Activated CD4-positive, alpha-beta memory T cell treated with anti-CD3 and anti-CD28 coated beads for 36 hours (primary cell): Measurements from ENCODE around the gene PRELP. TPM values are rescaled to one million over a fixed set of nuclear protein-coding genes. Genes with fewer than 3 reads are reported as not detected.

Source experiments
- CTCF ChIA-PET: fragments of 350-600 bp; sonication (Branson Sonifier 250); formaldehyde crosslinking; loops from one replicate; lab custom pipeline; 2021; ENCODE audit warnings: antibody characterized with exemption, inconsistent platforms; lab: Charles Lee
- POLR2A ChIA-PET: fragments of 350-600 bp; sonication (Branson Sonifier 250); formaldehyde crosslinking; loops from one replicate; lab custom pipeline; 2021; ENCODE audit warnings: antibody characterized with exemption; lab: Charles Lee
- DNase-seq: peaks from one replicate; pipeline ENCODE4 v3.0.0-alpha.2; 2020
- H3K27ac Mint-ChIP-seq: one replicate; pipeline ENCODE4 v1.8.0; 2021; ENCODE audit warnings: mixed read lengths
- H3K27me3 Mint-ChIP-seq: one replicate; pipeline ENCODE4 v1.8.0; 2021; ENCODE audit warnings: mixed read lengths
- H3K36me3 Mint-ChIP-seq: one replicate; pipeline ENCODE4 v1.8.0; 2021; ENCODE audit warnings: mixed read lengths
- H3K4me1 Mint-ChIP-seq: one replicate; pipeline ENCODE4 v1.8.0; 2021; ENCODE audit warnings: low read depth, mixed read lengths
- H3K4me3 Mint-ChIP-seq: one replicate; pipeline ENCODE4 v1.8.0; 2021; ENCODE audit warnings: mild to moderate bottlenecking, mixed read lengths
- H3K9me3 Mint-ChIP-seq: one replicate; pipeline ENCODE4 v1.8.0; 2021; ENCODE audit warnings: mixed read lengths
- intact Hi-C: fragments of 100-400 bp; cut with micrococcal nuclease; formaldehyde crosslinking; loops from one replicate; pipeline ENCODE4 v1.15.1; 2023
- total RNA-seq, 2 experiments: library from RNA; stranded (reverse); gene quantifications; one replicate each; pipeline ENCODE4 v1.2.3, GENCODE V29; 2021

Gene PRELP
- total RNA-seq, 2 experiments from 2014 or later: not detected

DNA sequence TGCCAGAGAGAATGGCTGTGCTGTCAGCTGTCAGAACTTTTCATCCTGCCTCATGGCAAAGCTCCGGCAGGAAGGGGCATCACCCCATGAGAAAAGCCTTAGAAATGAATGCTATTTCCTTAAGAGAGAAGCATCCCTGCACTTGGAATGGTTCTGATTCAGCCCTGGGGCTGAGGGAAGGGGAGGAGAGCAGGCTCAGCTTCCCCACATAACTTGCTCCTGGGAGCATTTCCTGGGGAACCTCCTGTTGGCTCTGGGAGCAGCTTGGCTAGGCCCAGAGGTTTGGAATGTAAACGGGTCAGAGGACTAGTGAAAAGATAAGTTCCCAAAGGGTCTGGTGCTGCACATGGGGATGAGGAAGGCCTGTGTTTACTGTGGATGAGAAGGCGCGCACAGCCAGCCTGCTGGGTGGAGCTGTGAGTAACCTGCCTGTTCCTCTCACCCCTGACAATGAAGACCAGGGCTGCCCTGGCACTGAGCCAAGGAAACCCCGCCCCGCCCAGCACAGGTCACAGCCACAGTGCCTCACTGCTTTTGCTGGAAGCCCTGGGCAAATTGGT is 5.0 kb downstream of the PRELP start:
- ChIA-PET CTCF (interaction anchor here (1.9 to 2.2 kb wide), 2 partner anchors 8 to 213 kb away, joined by 9 to 14 read pairs; no protein-coding TSS in a partner anchor), POLR2A (interaction anchor here (0.7 kb wide), 1 partner anchor 156 kb away, joined by 3 read pairs; no protein-coding TSS in a partner anchor)

DNA sequence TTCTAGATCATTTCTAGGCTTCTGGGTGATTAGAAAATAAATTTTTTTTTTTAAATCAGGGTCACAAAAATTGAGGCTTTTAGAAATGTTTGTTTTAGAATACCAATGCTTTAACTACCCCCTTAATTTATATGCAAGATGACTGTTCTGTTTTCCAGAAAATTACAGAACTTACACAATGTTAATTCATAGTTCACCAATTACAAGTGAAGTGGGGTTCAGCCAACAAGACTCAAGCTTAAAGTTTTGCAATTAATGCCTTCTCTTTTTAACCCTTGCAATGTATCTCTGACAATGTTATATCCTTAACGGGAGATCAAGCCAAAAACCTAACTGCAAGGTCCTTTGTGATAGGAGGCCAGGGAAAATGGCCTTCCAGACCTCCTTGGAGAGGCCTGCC is 5.6 kb downstream of the PRELP start:
- no peak for DNase-seq
- no peak overlapping the region for H3K4me3 Mint-ChIP-seq
- no peaks in the 10 kb centered on the region for H3K36me3 Mint-ChIP-seq
- POLR2A ChIA-PET: no interaction called here
- H3K4me1 Mint-ChIP-seq: peaks cover 2% of the 10 kb centered on the region
- H3K27me3 Mint-ChIP-seq: peaks cover 5% of the 10 kb centered on the region
- intact Hi-C loops: no loop called here
- H3K27ac Mint-ChIP-seq: no peak overlapping the region
- H3K9me3 Mint-ChIP-seq: no peaks in the 10 kb centered on the region
- CTCF ChIA-PET: interaction anchor here (2.2 kb wide), 1 partner anchor 214 kb away, joined by 14 read pairs; no protein-coding TSS in a partner anchor

More for the DNA sequence above, 5.0 kb downstream of the PRELP start:
- Mint-ChIP-seq H3K27me3 (peaks cover 8% of the 10 kb centered on the region), H3K9me3 (no peaks in the 10 kb centered on the region), H3K36me3 (no peaks in the 10 kb centered on the region), H3K27ac (no peak overlapping the region), H3K4me3 (no peak overlapping the region), H3K4me1 (peaks cover 2% of the 10 kb centered on the region)
- intact Hi-C loops: no loop called here
- peak; percentile 66 for DNase-seq

- no peak overlapping the region for H3K27ac Mint-ChIP-seq
- peaks cover 9% of the 10 kb centered on the region for H3K4me1 Mint-ChIP-seq
- H3K27me3 Mint-ChIP-seq: no peaks in the 10 kb centered on the region
- no peak for DNase-seq
- no peaks in the 10 kb centered on the region for H3K9me3 Mint-ChIP-seq
- H3K36me3 Mint-ChIP-seq: no peaks in the 10 kb centered on the region
- ChIA-PET CTCF (interaction anchor here (0.7 to 8.0 kb wide), 15 partner anchors 10 to 222 kb away, joined by 3 to 212 read pairs (median 6); partner anchors contain the start of gene FMOD), POLR2A (interaction anchor here (1.2 to 1.5 kb wide), 2 partner anchors 214 to 220 kb away, joined by 3 to 6 read pairs; no protein-coding TSS in a partner anchor)
- intact Hi-C loops: loop anchor here (1.0 kb wide), 2 partner anchors 146 to 219 kb away; no protein-coding TSS in a partner anchor
- H3K4me3 Mint-ChIP-seq: peak overlapping the region; percentile 67
Measured at GRCh38 chr1:203486618-203487370, 11.2 kb downstream of the PRELP start.

DNA sequence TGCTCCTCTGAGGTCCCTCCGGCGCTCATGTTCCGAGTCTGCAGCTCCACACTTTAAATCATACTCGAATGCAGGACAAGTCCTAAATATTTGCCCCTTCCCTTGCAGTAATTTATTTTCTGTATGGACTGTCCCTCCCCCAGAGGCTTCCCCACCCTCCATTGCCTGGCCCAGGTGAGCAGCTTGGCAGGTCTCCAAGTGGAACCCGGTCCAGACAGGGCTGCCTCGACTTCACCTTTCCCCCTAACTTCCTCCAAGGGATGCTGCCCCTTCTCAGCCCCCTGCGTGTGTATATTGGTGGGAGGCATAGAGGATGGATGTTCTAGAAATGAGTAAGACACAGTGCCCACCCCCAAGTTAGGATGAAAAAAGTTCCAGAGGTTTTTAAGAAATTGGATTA is 12.9 kb downstream of the PRELP start:
- POLR2A ChIA-PET: no interaction called here
- CTCF ChIA-PET: interaction anchor here (0.8 to 8.0 kb wide), 40 partner anchors 9 to 640 kb away, joined by 3 to 212 read pairs (median 4); partner anchors contain the start of genes FMOD, LAX1 and PRELP
- no peak overlapping the region for H3K27ac Mint-ChIP-seq
- H3K9me3 Mint-ChIP-seq: no peaks in the 10 kb centered on the region
- intact Hi-C loops: no loop called here
- peaks cover 9% of the 10 kb centered on the region for H3K4me1 Mint-ChIP-seq
- peaks cover 4% of the 10 kb centered on the region for H3K27me3 Mint-ChIP-seq
- H3K4me3 Mint-ChIP-seq: no peak overlapping the region
- no peaks in the 10 kb centered on the region for H3K36me3 Mint-ChIP-seq
- no peak for DNase-seq

GRCh38 chr1:203490607-203491006 is 15.0 kb downstream of the PRELP start:
- H3K36me3 Mint-ChIP-seq: no peaks in the 10 kb centered on the region
- intact Hi-C loops: no loop called here
- POLR2A ChIA-PET: no interaction called here
- CTCF ChIA-PET: interaction anchor here (1.1 to 8.0 kb wide), 3 partner anchors 14 to 221 kb away, joined by 3 to 212 read pairs (median 8); no protein-coding TSS in a partner anchor
- no peak for DNase-seq
- peaks cover 6% of the 10 kb centered on the region for H3K27me3 Mint-ChIP-seq
- no peak overlapping the region for H3K27ac Mint-ChIP-seq
- H3K9me3 Mint-ChIP-seq: no peaks in the 10 kb centered on the region
- peaks cover 9% of the 10 kb centered on the region for H3K4me1 Mint-ChIP-seq
- no peak overlapping the region for H3K4me3 Mint-ChIP-seq

DNA sequence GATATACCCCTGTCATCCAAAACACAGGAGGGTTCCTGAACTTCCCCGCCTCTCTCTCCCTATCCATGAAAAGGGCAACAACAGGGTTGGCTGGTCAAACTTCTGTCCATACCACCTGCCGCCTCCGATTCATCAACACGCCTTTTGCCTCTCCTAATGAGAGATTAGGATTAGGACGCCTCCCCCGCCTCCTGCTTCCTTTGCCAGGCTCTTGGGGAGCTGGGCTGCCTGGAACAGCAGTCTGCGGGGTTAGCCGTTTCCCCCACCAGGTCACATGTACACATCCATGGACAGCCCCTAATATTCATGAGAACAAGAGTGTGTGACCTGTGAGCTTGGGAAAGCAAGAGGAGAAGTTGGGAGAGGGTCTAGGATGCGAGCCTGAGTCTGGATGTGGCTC is 16.1 kb downstream of the PRELP start:
- H3K4me3 Mint-ChIP-seq: no peak overlapping the region
- no peak overlapping the region for H3K27ac Mint-ChIP-seq
- H3K36me3 Mint-ChIP-seq: no peaks in the 10 kb centered on the region
- peaks cover 9% of the 10 kb centered on the region for H3K4me1 Mint-ChIP-seq
- POLR2A ChIA-PET: no interaction called here
- DNase-seq: no peak
- intact Hi-C loops: no loop called here
- CTCF ChIA-PET: interaction anchor here (8.0 kb wide), 1 partner anchor 222 kb away, joined by 212 read pairs; no protein-coding TSS in a partner anchor
- H3K9me3 Mint-ChIP-seq: no peaks in the 10 kb centered on the region
- H3K27me3 Mint-ChIP-seq: peaks cover 6% of the 10 kb centered on the region

- intact Hi-C loops: no loop called here
- H3K9me3 Mint-ChIP-seq: no peaks in the 10 kb centered on the region
Measured at GRCh38 chr1:203492082-203492747, 16.6 kb downstream of the PRELP start.

DNA sequence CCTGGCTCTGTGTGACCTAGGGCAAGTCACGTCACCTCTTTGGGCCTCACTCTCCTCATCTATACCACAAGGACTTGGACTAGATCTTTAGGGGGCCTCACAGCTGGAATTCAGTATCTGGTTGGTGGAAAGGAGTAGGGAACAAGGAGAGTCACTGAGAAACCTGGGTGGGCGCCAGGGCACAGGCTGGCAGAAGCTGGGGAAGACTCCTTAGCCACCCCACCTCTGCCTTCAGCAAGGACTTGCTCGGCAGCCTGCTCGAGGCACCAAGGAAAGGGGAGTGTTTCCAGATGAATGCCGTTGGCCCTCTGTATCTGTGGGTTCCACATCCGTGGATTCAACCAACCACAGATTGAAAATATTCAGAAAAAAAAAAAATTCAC is 17.1 kb downstream of the PRELP start:
- Mint-ChIP-seq H3K4me1 (peaks cover 5% of the 10 kb centered on the region), H3K9me3 (no peaks in the 10 kb centered on the region), H3K27me3 (peaks cover 6% of the 10 kb centered on the region), H3K36me3 (no peaks in the 10 kb centered on the region), H3K4me3 (no peak overlapping the region), H3K27ac (no peak overlapping the region)
- no peak for DNase-seq
- intact Hi-C loops: no loop called here
- ChIA-PET POLR2A (no interaction called here), CTCF (interaction anchor here (2.0 kb wide), 1 partner anchor 223 kb away, joined by 8 read pairs; no protein-coding TSS in a partner anchor)

More at GRCh38 chr1:203492082-203492747, 16.6 kb downstream of the PRELP start:
- ChIA-PET CTCF (interaction anchor here (2.0 to 8.0 kb wide), 2 partner anchors 222 kb away, joined by 8 to 212 read pairs; no protein-coding TSS in a partner anchor), POLR2A (no interaction called here)
- Mint-ChIP-seq H3K27ac (no peak overlapping the region), H3K27me3 (peaks cover 6% of the 10 kb centered on the region), H3K4me3 (no peak overlapping the region), H3K4me1 (peaks cover 8% of the 10 kb centered on the region), H3K36me3 (no peaks in the 10 kb centered on the region)
- no peak for DNase-seq

DNA sequence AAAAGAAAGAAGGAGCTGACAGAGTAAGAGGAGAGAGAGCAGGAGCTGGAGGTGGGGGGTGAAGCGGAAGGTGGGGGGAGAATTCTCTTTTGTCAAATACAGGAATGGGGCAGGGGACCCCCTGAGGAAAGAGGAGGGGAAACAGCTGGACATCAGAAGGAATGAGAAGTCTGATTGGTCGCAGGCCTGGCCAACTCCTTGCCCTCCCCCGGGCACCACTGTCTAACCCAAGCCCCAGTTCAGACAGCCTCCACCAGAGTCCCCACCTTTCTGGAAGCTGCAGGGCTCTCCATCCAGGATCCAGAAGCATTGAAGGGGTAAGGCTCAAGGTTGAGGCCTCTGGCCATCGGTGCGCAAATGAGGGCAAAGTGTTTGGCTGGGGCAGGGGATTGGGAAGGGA is 18.3 kb downstream of the PRELP start, which contains the start of gene OPTC:
Gene OPTC (plus strand): TSS at position 253 of the 400 bp plus-strand sequence. CDS start 1,853 bp downstream, outside the sequence.
- Mint-ChIP-seq H3K27ac (no peak within 1 kb of the TSS), H3K36me3 (no peaks in the 10 kb centered on the region), H3K27me3 (peaks cover 6% of the 10 kb centered on the region), H3K4me3 (no peak within 1 kb of the TSS), H3K9me3 (no peaks in the 10 kb centered on the region), H3K4me1 (no peaks in the 10 kb centered on the region)
- CTCF ChIA-PET: interaction anchor here (1.5 to 2.6 kb wide), 4 partner anchors 9 to 227 kb away, joined by 3 to 10 read pairs (median 8); no protein-coding TSS in a partner anchor
- POLR2A ChIA-PET: no interaction called here
- DNase-seq: no peak
- intact Hi-C loops: no loop called here

- Mint-ChIP-seq H3K4me3 (no peak overlapping the region), H3K27me3 (peaks cover 6% of the 10 kb centered on the region), H3K36me3 (no peaks in the 10 kb centered on the region), H3K9me3 (no peaks in the 10 kb centered on the region), H3K4me1 (no peaks in the 10 kb centered on the region), H3K27ac (no peak overlapping the region)
- no peak for DNase-seq
- ChIA-PET POLR2A (no interaction called here), CTCF (interaction anchor here (2.6 kb wide), 1 partner anchor 229 kb away, joined by 10 read pairs; no protein-coding TSS in a partner anchor)
- intact Hi-C loops: no loop called here
Measured at GRCh38 chr1:203495845-203496244, 20.2 kb downstream of the PRELP start.

GRCh38 chr1:203497269-203497777 is 21.7 kb downstream of the PRELP start:
- POLR2A ChIA-PET: no interaction called here
- Mint-ChIP-seq H3K27ac (no peak overlapping the region), H3K9me3 (no peaks in the 10 kb centered on the region), H3K4me3 (no peak overlapping the region), H3K27me3 (peaks cover 4% of the 10 kb centered on the region), H3K4me1 (no peaks in the 10 kb centered on the region), H3K36me3 (no peaks in the 10 kb centered on the region)
- CTCF ChIA-PET: interaction anchor here (1.4 to 1.8 kb wide), 2 partner anchors 9 to 230 kb away, joined by 5 to 6 read pairs; no protein-coding TSS in a partner anchor
- intact Hi-C loops: no loop called here
- no peak for DNase-seq
